Right forelimb (tissue), 1 donor: ENCODE results near the gene CCDC141.
"Not testable (repeated sequence)": the region's sequence is repeated elsewhere in the genome, so short reads cannot be mapped to it uniquely, and the experiment has no call there.

Source experiments
- DNase-seq: peaks from one replicate; pipeline ENCODE4 v3.0.0-alpha.2; 2018

CCDC141 gene

DNA sequence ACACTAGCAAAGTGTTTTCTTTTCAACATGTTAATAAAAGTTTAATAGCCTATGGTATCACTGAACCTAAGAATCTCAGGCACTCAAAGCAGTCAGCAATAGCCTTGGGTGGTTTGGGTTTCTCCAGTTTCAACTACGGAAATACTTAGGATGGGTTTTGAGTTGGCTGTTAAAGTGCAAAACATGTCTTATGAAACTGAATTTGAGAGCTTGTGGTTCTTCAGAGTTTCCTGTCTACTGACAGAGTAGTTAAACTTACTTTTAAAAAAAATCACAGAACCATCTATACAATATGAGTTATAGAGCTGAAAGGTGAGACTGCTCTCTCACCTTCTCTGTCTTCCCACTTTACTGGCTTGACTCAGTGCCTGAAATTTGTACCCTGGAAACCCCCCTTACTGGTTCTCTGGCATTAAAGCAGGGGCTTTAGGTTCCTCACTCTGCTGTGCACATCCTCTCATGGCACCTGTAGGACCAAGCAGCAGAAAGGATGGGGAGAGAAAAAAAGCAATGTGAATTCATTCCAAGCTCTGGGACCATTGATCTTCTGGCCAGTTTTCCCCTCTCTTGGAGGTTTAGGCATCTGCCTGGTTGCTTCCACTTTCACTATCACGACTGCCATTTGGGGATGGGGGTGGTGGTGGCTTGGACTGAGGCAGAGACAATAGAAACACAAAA lies 18.1 kb downstream of the CCDC141 start:
- DNase-seq: no peak

DNA sequence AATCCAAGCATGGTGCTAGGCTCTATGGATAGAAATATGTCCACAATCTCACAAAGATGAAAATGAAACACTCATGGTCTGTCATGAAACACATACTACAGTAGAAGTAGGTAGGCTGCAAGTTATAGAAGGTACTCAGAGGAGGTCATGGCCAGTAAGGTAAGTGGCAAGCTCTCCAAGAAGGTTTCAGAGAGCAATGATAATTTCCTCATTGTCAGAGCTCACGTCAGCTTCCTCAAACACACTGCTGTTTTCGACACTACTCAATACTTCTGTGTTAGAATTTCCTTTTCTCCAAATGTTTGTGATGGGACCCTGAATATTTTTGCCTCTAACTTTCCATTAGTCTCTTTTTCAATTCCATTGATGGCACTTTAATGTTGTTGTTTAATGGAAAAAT lies 25.5 kb downstream of the CCDC141 start:
- no peak for DNase-seq

GRCh38 chr2:179022685-179023084 lies 27.3 kb downstream of the CCDC141 start:
- DNase-seq: no peak

GRCh38 chr2:179021258-179021657 lies 28.7 kb downstream of the CCDC141 start:
- no peak for DNase-seq

GRCh38 chr2:179020156-179020750 lies 29.7 kb downstream of the CCDC141 start:
- DNase-seq: no peak

- no peak for DNase-seq
Measured at GRCh38 chr2:179019260-179019659, 30.7 kb downstream of the CCDC141 start.

DNA sequence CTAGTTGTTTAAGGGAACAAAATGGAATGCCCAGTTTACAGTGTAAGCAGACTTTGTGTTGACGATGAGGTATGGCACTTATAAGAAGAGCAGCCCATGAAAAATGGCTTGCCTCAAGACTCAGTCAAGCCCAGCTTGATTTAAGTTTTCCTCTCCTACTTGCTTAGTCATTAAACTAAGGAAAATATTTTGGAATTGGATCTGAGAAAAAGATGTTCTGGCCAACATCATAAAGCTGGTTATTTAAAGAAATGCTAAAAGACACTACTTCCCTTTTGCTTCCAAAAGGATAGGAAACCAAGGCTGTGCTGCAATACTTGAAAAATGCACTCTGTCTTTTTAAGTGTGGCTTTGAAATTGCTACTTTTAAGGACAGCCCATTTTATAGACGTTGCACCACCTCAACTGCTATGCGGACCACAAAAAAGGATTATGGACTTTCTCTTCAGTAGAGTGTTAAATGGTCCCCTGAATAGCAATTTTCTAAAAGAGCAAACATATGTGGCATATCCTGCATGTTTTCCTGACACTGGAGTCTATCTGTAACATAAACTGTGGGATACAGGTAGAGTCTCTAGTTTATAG lies 32.1 kb downstream of the CCDC141 start:
- DNase-seq: no peak

DNA sequence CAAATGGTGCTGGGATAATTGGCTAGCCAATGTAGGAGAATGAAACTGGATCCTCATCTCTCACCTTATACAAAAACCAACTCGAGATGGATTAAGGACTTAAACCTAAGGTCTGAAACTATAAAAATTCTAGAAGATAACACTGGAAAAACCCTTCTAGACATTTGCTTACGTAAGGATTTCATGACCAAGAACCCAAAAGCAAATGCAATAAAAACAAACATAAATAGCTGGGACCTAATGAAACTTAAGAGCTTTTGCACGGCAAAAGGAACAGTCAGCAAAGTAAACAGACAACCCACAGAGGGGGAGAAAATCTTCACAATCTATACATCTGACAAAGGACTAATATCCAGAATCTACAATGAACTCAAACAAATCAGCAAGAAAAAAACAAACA lies 35.7 kb downstream of the CCDC141 start:
- DNase-seq: not testable (repeated sequence)

GRCh38 chr2:179005976-179006375 lies 44.0 kb downstream of the CCDC141 start:
- DNase-seq: no peak

DNA sequence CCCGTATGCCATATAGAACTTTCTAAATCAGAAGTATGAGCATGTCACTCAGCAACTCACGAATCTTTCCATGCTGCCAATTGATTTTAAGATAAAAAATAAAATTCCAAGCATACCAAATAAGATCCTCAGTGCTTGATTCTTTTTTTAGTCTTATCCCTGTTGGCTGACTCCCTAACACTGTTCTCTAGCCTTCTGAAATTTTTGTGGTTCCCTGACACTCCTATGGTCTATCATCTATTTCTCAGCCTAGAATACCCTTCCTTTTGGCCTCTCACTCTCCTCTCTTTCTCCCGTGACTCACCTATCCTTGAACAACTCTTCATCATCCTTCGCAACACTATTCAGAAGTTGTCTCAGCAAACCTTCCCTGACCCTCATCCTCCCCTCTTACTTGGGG lies 50.5 kb downstream of the CCDC141 start:
- DNase-seq: no peak

- no peak for DNase-seq
Measured at GRCh38 chr2:178998539-178998938, 51.4 kb downstream of the CCDC141 start.

GRCh38 chr2:178997477-178997876 lies 52.5 kb downstream of the CCDC141 start:
- no peak for DNase-seq

DNA sequence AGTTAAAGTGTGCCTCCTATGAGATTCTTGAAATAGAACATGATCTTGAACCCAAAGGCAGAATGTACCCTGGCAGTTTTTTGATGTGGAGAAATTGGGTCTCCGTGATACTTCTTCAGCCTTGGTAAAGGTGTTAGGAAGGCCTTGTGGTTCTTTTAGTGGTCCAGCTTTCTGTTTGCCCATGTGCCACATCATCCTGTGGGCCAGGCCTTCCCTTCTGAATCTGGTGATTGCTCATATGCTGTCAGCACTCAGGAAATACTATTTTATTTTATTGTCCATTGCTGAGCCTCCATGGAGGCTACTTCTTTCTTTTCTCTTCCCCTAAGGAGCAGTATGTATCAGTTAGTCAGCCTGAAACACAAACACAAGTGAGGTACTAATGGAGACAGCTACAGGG lies 52.9 kb downstream of the CCDC141 start:
- no peak for DNase-seq

- DNase-seq: no peak
Measured at GRCh38 chr2:178994264-178994663, 55.7 kb downstream of the CCDC141 start.

DNA sequence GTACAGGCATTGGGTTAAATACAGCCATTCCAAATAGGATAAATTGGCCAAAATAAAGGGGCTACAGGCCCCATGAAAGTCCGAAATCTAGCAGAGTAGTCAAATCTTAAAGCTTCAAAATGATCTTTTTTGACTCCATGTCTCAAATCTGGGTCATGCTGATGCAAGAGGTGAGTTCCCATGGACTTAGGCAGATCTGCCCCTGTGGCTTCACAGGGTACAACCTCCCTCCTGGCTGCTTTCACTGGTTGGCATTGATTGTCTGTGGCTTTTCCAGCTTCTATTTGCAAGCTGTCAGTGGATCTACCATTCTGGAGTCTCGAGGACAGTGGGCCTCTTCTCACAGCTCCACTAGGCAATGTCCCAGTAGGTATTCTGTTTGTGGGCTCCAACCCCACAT lies 56.1 kb downstream of the CCDC141 start:
- DNase-seq: no peak

- not testable (repeated sequence) for DNase-seq
Measured at GRCh38 chr2:178992719-178993118, 57.2 kb downstream of the CCDC141 start.

- DNase-seq: no peak
Measured at GRCh38 chr2:178990533-178991241, 59.2 kb downstream of the CCDC141 start.

GRCh38 chr2:178989424-178989823 lies 60.5 kb downstream of the CCDC141 start:
- not testable (repeated sequence) for DNase-seq

DNA sequence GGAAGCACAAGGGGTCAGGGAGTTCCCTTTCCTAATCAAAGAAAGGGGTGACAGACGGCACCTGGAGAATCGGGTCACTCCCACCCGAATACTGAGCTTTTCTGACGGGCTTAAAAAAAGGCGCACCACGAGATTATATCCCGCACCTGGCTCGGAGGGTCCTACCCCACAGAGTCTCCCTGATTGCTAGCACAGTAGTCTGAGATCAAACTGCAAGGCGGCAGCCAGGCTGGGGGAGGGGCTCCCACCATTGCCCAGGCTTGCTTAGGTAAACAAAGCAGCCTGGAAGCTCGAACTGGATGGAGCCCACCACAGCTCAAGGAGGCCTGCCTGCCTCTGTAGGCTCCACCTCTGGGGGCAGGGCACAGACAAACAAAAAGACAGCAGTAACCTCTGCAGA lies 67.3 kb downstream of the CCDC141 start:
- not testable (repeated sequence) for DNase-seq

DNA sequence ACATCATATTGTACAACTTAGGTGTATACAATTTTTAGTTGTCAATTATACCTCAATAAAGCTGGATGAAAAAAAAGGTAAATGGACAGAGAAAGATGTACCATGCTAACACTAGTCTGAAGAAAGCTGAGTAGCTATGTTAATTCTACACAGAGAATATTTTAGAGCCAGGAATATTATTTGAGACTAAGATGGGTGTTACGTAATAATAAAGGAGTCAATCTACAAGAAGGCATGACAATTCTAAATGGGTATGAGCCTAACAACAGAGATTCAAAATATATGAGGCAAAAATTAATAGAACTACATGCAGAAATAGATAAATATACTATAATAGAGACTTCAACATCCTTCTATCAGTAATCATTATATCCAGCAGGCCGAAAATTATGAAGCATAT lies 69.1 kb downstream of the CCDC141 start:
- DNase-seq: no peak

- no peak for DNase-seq
Measured at GRCh38 chr2:178978667-178979066, 71.3 kb downstream of the CCDC141 start.

DNA sequence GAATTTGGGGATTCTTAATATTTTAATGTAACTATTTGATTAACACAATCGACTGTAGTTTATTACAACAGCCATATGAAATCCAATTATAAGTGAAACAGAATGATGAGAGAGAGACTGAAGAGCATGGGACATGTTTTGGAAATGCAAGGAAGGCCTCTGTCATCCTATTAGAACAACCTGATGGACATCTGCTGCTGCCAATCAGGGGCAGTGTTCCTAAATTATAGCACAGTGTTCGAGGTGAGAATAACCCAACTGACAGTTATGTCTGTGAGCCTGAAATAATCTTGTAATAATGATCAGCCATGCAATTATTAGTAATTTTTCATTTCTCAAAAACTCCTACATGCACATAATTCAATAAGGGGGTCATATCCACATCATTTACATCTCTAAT lies 73.6 kb downstream of the CCDC141 start:
- no peak for DNase-seq

DNA sequence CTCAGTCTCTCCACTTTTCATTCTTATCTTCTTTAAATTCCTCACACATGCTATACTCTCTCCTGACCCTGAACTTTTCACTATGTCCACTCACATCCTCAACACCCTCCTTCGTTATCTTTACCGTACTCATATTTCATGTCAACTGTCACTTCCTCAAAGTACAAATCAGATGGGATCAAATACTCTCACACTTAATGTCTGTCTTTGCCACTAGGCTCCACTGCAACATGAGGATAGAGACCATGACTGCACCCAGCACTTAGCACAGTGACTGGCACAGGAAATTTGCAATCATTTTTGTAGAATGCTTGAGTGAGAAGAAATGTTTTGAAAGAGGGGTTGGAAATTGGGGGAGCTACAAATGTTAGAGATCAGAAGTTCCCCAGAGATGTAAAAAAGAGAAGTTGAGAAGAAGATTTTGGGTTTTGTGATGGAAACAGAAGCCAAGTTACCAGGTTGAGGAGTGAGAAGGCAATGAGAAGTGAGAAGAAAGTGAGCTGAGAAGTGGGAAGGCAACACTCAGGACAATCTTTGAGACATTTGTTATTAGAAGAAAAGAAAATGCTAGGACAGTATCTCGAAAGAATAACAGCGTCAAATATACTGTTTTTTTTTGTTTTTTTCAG lies 87.0 kb downstream of the CCDC141 start:
- no peak for DNase-seq
